Activated CD8-positive, alpha-beta memory T cell treated with anti-CD3 and anti-CD28 coated beads for 4 hours (primary cell): Measurements from ENCODE around the gene KIF26B.
"Not testable (repeated sequence)": the region's sequence is repeated elsewhere in the genome, so short reads cannot be mapped to it uniquely, and the experiment has no call there.

Experiments
- DNase-seq, 2 donors: peaks; one replicate each; pipeline ENCODE4 v3.0.0-alpha.2; 2020; ENCODE audit warnings: low read depth in 2 of 2

KIF26B gene

DNA sequence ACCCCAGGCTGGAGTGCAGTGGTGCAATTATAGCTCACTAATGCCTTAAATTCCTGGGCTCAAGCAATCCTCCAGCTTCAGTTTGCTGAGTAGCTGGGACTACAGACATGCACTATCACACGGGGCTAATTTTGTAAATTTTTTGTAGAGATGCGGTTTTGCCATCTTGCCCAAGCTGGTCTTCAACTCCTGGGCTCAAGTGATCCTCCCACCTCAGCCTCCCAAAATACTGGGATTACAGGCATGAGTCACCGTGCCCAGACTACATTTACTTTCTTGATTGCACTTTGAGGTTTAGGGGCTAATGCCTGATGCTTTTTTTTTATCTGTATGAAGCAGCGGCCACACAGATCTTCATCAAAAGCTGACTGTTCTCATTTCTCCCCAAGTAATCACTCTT lies 124.6 kb downstream of the KIF26B start:
- no peak for DNase-seq

DNA sequence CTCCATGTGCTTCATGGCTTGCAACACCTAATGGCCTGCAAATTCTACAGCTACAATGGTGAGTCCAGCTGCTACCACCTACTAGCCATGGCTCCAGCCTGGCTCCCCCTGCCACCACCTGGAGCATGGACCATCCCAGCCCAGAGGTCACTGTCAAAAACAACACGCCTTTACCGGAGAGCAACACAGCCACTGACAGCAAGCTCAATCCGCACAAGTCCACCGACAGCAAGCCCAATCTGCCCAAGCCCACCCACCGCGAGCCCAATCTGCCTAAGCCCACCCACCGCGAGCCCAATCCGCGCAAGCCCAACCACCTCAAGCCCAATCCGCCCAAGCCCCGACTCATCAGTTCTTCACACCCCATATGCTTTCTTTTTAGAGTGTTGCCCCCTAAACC lies 128.2 kb downstream of the KIF26B start:
- DNase-seq: no peak

DNA sequence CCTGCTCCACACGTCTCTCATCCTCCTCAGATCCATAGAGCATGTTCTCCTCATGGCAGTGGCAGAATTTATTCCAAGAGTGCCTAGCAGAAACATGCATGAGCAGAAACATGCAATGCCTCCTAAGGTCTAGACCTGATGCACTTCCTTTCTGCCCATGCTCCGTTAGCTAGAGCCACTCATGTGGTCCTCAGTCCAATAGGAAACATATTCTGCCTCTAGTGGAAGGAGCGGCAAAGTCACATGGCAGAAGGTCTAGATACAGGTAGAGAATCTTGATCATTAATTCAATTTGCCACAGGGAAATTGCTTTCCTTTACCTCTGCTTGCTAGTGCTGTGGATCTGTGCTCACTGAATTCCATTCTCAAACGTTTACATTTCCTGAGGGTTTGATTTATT lies 130.4 kb downstream of the KIF26B start:
- no peak for DNase-seq

DNA sequence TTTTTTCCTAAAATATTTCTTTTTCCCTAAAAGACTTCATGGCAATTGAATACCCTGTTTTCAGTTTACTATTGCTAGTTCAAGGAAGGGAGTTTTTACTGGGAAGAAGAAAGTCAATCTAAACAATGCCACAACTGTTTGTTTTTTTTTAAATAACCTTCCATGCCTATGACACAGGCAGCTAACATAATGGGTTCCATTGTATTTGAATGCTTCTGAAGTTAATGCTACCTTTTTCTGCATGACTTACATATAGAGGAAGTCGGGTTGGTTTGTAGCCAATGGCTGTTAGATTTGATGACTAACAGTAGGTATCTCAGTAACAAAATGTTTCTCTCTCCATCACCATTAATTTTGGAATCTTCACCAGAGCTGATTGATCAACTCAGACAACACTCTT lies 134.0 kb downstream of the KIF26B start:
- DNase-seq: no peak

DNA sequence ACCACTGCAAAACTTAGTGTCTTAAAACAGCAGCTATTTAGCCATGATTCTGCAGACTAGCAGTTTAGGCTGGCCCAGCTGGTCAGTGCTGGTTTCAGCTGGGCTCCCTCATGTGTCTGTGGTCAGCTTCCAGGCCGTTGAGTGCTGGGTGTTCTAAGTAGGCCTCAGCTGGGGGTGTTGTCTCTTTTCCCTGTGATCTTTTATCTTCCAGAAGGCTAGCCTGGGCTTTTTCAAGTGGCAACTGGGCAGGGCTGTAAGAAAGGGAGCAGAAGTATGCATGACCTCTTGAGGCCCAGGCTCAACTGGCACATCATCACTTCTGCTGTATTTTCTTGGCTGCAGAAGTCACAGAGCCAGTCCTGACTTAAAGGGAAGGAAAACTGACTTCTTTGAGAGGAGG lies 136.1 kb downstream of the KIF26B start:
- no peak for DNase-seq

DNA sequence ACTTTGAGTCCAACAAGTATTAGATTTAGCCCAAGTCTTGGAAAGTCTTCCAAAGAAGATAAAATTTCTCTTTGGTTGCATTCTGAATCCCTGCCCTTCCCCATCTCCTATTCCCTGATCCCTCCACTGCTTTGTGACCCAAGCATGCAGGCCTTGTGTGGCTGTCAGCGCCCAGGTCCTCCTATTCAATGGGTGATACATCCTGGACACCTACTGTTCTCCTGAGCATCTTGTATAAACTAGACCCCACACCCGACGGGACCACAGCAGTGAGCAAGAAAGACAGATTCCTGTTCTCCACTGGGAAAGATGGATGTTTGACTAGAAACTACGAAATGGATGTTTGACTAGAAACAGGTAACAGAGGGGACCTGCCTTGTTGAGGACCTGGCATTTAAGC lies 136.6 kb downstream of the KIF26B start:
- DNase-seq: no peak

DNA sequence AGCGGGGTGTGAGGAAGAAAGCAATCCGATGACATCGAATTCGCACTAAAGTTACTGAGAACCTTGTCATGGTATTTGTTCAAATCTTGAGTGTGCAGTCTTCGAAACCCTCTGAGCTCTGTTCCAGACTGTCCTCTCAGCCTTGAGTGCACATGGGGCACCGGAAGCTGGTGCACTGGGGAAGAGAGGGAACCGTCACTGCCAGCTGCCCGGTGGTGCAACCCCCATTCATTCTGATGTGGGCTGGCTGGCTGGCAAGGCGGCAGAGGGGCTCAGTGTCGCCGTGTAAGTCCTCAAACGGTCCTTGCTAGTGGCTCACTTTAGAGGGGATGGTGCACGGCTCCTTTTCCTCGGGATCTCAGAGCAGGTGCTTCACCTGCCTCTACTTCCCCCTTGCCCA lies 137.4 kb downstream of the KIF26B start:
- DNase-seq: no peak

DNA sequence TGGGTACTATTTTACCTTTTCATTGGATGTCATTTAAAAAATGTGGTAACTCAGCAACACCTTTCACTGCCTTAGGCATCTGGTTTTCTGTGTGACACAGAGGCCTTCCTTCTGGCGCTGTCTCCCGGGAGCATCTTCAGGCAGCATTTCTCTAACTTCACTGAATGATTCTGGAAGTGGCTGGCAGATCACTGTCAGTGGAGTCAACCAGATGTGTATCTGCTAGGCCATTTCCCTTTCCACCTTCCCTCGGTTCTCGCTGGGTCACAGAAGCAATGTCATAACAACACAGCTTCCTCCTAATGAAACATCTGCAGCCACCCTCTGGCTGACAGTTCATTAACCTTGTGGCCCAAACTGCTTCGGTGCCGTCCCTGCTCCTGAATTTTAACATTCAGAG lies 137.8 kb downstream of the KIF26B start:
- no peak for DNase-seq

DNA sequence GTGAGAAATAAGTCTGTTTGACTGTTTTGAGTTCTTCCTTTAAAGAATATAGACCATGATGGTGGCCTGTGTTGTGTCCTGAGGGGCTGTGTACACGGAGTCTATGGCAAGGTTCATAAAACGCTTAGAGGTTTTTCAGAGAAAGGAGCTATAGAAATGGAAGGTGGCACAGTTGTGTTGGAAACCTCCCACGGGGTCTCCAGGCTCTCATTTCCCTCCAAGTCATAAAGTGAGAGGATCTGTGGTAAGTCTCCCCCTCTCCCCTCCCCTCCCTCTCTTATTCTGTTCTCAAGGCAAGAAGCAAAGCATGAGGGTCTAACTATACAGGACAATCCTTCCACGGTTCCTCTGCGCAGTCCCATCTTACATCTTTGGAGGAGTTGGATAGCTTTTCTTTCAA lies 139.2 kb downstream of the KIF26B start:
- DNase-seq: no peak

DNA sequence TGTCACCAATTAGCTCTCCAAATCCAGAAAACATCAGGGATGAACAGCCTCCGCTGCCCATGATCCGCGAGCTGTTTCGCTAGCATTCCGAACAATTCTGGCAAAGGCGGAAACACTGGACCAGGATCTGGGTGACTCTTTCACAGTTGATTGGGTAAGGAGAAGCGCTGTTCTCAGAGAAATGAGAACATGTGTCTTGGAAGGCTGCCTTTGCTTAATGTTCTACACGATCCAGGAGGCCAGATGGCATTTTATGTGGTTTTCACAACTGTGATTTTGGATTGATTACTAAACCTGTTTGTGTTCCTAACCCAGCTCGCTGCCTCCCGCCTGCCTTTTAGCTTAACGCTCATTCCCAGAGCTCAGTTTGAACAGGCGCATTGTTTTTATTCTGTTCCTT lies 144.0 kb downstream of the KIF26B start:
- no peak for DNase-seq

DNA sequence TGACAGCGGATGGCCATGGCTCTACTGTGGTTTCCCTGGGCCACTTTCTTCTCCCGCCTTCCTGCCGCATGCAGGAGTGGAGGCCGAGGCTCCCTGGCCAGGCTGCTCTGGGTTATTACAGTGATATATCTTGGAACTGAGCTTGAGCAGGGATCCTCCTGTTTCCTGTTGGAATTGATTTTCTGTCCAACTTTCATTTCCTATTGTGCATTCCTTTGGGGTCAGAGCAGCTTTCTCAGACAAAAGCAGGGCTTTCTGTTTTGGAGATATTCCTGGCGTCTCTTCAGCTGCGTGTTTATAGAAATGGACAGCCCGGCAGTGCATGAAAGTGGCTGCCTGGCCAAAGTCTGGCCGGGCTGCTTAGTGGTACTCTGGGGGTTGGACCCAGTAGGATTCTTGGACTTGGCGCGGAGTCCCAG lies 146.4 kb downstream of the KIF26B start:
- no peak for DNase-seq

DNA sequence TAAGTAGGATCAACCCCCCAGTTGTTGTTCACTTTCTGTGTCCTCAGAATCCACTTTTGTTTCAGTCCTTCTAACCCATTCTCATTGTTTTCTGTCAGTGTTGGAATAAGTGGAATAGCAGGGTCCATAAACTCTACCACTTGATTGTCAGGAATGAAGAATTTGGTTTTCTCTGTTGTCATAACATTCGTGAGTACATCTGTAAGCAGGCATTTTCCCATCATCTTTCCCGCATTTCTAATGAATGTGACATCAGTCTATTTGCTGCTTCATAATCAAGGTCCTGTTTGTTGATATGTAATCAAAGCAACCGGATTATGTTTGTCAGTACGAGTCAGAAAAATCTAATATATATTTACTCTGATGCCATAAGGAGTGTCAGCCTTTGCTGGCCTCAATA lies 147.1 kb downstream of the KIF26B start:
- DNase-seq: no peak

DNA sequence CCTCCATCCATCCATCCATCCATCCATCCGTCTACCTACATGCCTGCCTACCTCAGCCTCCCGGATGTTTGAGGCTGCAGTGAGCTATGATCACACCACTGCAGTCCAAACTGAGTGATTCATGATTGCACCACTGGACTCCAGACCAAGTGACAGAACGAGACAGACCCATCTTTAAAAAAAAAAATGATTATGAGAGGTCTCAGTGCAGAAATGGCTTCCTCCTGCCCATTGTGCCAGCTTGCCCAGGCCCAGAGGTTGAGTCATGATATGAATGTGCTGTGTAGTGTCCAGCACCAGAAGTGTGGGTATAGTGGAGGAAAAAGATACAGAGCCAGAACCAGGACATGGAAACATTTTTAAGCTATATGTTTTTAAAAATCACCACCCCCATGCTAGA lies 149.9 kb downstream of the KIF26B start:
- no peak for DNase-seq

DNA sequence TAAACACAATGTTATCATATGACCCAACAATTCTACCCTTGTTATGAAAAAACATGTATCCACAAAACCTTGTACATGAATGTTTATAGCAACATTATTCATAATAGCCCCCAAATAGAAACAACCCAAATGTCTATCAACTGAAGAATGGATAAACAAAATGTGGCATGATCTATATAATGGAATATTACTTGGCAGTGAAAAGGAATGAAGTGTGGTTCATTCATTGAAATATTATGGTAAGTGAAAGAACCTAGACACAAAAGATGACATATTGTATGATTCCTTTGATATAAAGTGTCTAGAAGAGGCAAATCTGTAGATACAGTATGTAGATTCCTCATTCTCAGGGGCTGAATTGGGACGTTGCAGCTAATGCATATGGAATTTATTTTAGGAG lies 151.2 kb downstream of the KIF26B start:
- no peak for DNase-seq

DNA sequence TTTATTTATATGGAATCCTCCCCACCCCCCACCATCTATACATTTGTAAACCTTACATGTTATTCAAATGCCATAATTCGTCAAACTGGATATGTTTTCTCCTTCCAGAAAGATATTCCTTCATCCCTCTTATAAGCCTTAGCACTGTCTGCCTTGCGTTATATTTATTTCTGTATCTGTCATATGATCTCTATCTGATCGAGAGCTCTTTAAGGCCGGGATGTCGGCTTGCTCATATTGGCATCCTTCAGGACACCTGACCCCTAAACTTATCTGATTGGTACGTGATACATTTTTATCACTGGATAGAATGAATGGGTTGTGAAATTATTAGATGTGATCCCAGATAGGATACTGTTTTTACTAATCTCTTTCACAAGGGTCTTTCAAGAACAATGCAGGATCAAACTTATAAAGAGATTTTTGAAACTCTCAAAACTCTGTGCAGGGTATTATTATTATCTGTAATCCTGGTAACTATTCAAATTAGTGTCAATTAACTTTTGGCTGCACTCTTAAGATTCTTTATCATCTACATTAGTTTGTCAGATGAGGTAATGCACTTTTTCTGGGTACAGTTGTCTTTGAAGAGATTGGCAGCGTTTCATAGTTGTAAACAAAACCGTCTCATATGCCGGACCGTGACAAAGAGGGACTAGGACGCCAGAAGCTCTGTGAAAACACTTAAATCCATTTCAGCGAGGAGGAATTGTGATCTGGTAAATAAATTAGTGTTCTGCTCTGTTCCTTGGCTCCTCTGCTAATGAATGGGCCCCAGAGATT lies 152.0 kb downstream of the KIF26B start:
- DNase-seq: no peak

DNA sequence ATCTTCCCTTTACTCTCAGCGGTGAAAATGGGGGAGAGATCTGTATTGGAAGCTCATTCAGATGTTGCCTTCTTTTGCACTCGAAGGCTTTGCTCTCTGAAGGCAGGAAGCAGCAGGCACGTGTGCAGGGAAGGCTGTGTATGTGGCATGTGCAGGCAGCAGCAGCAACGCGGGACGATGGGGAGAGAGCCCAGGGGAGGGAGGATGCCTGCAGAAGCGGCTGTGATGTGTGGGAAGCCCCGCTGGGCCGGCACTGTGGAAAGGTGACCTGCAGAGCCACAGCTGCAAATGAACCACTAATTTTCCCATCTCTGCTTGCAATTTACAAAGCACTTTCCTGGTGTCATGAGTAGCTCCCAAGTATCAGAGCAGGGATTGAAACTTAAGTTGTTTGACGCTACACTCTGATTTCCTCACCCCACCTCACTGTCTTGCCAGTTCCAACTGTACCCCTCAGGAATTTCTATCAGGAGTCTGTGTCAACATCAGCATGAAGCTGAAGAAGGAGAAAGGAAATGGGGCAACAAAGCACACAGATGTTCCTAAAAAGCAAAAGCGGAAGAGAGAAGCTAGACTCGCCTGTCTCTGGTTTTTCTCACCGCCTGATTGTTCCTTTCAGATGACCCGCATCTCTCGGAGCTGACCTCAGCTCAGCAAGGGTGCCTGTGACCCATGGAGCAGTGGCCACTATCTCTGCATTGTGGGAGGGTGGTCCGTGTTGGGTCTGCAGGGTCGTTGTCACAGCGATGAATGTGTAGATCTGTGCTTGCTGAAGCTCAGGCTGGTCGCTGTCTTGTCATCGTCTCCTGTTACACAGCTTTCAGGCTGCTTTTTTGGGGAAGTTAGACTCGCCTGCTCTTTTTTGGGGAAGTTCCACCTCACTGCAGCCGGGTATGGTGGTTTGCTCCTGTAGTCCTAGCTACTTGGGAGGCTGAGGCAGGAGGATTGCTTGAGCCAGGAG lies 156.1 kb downstream of the KIF26B start:
- DNase-seq: no peak

DNA sequence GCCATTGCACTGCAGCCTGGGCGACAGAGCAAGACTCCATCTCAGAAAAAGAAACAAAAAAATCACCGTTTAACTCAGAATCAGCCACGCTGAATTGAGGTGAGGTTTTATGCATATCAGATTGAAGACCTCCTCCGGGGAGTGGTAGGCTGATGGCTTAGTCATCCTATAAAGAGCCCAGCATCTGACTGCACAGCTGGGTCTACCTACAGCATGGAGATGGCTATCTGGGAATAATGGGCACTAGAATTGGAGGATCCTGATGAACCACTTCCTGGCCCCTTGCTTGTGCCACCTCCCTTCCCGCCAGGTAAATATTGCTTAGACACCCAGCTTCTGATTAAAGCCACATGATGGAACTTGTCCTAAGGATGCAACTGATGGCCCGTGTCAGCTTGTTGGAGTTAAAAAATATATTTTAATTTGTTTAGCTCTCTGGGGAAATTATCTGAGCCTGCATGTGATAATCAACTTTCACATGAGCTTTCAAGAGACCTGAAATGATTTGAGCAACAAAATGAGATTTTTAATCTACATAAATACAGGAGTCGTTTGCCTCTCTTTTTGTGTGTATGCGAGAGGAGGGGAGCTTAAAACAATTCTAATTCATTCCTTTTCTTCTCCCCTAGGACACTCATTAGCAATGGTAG lies 157.2 kb downstream of the KIF26B start:
- no peak for DNase-seq

DNA sequence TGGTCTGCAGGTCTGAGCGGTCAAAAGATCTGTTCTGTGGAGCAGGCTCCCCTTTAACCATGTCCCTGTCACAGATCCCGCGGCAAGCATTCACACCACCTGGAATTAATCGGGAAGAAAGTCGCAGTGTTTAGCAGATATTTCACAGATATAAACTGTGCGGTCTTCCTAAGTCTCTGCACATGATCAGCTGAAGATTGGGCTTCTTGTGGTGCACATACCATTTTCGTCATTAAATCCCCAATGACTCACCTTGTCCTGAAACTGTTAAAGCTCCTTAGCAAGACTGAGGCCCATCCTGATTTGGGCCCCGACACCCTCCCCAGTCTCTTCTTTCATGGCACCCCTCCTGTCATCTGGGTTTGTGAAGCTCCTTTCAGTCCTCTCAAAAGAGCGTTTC lies 158.8 kb downstream of the KIF26B start:
- no peak for DNase-seq

DNA sequence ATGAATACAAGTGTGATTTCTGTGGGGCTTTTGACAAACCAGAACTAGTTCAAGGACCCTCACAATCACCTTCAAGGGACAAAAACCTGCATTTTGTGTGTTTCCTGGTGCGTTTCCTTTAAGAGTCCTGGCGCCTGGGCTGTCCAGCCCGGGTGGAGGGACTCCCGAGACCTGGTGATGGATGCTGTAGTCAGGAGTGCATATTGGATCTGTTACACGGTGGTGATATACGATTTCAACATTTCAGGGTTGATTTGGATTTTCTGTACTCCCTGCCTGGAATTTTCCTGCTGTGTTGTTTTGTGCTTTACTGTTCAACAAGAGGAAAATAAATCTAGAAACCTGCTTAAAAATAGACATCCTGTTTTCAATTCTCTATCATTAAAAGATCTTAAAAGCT lies 162.0 kb downstream of the KIF26B start:
- DNase-seq: no peak

DNA sequence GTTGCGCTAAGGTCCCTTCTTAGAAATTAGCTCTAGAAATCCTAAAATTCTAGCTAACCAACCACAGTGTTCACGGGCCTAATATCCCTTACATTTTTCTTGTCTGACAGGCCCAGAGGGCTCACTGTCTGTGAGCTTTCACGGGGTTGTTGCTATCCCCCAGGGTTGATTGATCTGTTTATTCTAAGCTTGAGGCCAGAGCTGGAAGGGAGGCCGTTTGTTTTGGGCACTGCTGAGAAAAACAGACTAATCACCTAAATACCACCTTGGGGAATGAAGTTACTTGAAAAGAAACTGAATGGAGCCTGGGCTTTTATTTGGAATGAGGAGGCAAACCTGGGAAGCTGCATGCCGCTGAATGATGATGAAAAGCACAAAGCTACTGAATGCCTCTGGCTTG lies 162.4 kb downstream of the KIF26B start:
- DNase-seq: no peak

DNA sequence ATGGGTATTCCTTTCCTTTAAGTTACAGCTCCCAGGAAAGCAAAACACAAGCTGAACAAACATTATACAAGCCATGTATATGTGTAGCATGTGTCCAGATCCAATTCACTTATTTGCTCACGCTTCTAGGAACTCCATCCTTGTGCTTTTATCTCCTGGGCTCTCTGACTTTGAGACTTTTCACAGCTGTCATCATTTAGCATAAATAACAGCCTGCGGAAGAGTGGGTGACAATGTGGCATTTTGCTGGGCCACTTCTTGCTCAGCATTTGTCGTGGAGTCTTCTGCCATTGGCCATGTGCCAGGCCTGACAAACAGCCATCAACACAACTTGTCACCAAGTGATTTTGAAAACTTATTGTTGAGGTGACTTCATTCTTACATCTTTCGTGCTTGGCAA lies 164.3 kb downstream of the KIF26B start:
- DNase-seq: no peak

DNA sequence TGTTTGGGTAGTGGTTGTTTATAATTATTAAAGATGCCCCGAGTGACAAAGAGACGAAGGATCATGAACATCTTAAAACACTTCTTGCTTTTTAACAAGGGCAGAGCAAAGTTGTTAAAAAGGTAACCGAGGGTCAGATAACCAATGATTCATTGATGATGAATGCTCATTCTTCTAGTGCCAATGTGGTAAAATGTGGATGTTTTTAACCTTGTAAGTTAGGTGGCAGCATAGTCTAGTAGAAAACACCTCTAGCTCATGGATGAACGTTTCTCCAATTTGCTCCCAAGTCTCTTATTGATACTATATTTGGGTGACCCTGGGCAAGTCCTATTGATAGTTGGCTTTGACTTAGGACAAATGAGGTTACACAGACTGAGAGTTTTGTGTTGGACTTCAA lies 167.9 kb downstream of the KIF26B start:
- DNase-seq: no peak

DNA sequence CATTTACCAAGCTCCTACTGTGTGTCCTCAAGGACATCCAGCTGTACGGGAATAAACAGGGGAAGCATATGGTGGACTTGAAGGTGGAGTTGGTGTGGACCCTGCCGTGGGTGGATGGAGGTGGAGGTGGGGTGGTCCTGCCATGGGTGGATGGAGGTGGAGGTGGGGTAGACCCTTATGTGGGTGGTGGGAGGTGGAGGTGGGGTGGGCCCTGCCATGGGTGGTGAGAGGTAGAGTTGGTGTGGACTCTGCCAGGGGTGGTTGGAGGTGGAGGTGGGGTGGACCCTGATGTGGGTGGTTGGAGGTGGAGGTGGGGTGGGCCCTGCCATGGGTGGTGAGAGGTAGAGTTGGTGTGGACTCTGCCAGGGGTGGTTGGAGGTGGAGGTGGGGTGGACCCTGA lies 169.0 kb downstream of the KIF26B start:
- DNase-seq: not testable (repeated sequence)
